ENCODE data around the gene P4HB. TPM values are rescaled to one million over a fixed set of nuclear protein-coding genes. Genes with fewer than 3 reads are reported as not detected.

P4HB gene
- total RNA-seq, 4 donors from 2014 or later = 548 to 1,124 (median 681) TPM

DNA sequence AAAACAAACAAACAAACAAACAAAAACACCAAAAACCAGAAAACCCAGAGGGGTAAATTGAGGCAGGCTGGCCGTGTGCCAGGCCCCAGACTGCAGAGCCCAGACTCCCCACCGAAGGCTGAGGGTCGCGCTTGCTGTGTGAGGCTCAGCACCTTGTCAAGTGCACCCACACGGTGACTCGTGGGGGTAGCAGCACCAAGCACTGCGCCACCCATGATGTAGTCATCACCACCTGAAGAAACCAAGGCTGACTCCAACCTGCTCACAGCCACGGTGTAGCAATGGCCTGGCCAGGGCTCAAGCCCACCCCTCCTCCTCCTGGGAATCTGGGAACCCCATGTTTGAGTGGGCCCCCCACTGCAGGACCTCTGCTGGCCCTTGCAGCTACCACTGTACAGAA lies 39.2 kb downstream of the P4HB start:
- H3K4me1 ChIP-seq = no peaks in the 10 kb centered on the region
- intact Hi-C loops (cut with DNase I) = no loop called here
- no peaks in the 10 kb centered on the region for H3K27me3 ChIP-seq
- no peaks in the 10 kb centered on the region for H3K9me3 ChIP-seq
- no peak for DNase-seq
- H3K27ac ChIP-seq = no peak overlapping the region
- peaks cover 0 to 13% of the 10 kb centered on the region in 2 donors for H3K36me3 ChIP-seq
- WGBS, 2 donors = 92 to 94% methylated on average over 2 to 7 of the region's 8 CpGs
- no peak for TF ChIP-seq POLR2A (IDR thresholded peaks at IDR 0.05)
- TF ChIP-seq, protein P1, sequence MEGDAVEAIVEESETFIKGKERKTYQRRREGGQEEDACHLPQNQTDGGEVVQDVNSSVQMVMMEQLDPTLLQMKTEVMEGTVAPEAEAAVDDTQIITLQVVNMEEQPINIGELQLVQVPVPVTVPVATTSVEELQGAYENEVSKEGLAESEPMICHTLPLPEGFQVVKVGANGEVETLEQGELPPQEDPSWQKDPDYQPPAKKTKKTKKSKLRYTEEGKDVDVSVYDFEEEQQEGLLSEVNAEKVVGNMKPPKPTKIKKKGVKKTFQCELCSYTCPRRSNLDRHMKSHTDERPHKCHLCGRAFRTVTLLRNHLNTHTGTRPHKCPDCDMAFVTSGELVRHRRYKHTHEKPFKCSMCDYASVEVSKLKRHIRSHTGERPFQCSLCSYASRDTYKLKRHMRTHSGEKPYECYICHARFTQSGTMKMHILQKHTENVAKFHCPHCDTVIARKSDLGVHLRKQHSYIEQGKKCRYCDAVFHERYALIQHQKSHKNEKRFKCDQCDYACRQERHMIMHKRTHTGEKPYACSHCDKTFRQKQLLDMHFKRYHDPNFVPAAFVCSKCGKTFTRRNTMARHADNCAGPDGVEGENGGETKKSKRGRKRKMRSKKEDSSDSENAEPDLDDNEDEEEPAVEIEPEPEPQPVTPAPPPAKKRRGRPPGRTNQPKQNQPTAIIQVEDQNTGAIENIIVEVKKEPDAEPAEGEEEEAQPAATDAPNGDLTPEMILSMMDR (IDR thresholded peaks at IDR 0.05) = no peak
- no peak overlapping the region for H3K4me3 ChIP-seq (replicated peaks in 1 of 3)

DNA sequence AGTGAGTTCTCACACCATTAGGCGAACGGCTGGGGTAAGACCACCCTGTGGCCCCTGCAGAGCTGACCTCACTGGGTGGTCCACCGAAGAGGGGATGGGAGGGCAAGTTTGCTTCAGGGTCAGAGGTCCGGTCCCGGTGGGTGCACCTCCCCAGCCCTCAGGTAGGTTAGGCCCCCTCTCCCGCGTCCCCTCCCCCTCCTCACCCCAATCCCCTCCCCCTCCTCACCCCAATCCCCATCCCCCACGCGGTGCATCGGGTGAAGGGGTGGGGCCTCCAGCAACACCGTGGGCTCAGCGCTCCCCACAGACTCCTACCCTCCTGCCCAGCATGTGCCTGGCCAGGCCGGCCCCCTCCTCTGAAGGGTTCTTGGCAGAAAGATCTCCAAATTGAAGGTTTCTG lies 40.6 kb downstream of the P4HB start:
- intact Hi-C loops (cut with DNase I) = no loop called here
- H3K36me3 ChIP-seq = peaks cover 0 to 13% of the 10 kb centered on the region in 2 donors
- H3K27ac ChIP-seq = no peak overlapping the region
- no peaks in the 10 kb centered on the region for H3K9me3 ChIP-seq
- 47% methylated on average over 5 of the region's 13 CpGs; no CpG with 5 or more reads in 1 of the 2 donors for WGBS, 2 donors
- H3K27me3 ChIP-seq = no peaks in the 10 kb centered on the region
- TF ChIP-seq, protein P1 (IDR thresholded peaks at IDR 0.05) = no peak
- no peak for TF ChIP-seq POLR2A (IDR thresholded peaks at IDR 0.05)
- no peak overlapping the region for H3K4me3 ChIP-seq (replicated peaks in 1 of 3)
- peaks cover 4 to 11% of the 10 kb centered on the region in 2 donors for H3K4me1 ChIP-seq
- no peak for DNase-seq

DNA sequence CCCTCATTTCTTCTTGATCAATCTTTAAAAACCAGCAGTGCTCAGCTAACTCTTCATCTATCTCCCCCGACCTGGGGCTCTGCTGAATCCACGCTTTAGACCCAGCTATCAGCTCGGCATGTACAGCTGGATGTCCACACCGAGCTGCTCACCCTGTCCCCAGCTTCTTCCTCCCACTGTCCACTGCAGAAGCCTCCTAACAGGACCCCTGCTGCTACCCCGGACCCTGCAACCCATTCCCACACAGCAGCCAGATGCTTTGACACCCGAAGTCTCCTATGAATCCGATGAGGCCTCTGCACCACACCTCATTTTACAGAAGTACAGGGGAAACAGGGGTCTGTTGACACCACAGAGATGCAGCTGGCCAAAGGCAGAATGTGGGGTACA lies 42.6 kb downstream of the P4HB start:
- peaks cover 0 to under 1% of the 10 kb centered on the region in 2 donors for H3K36me3 ChIP-seq
- no peak for TF ChIP-seq POLR2A (IDR thresholded peaks at IDR 0.05)
- TF ChIP-seq, protein P1 (IDR thresholded peaks at IDR 0.05) = no peak
- no peak for DNase-seq
- no peak overlapping the region for H3K4me3 ChIP-seq (replicated peaks in 1 of 3)
- H3K4me1 ChIP-seq = peaks cover 4 to 11% of the 10 kb centered on the region in 2 donors
- H3K27me3 ChIP-seq = no peaks in the 10 kb centered on the region
- intact Hi-C loops (cut with DNase I) = no loop called here
- WGBS, 2 donors = 48 to 65% methylated on average over 7 of the region's 7 CpGs
- H3K9me3 ChIP-seq = no peaks in the 10 kb centered on the region
- H3K27ac ChIP-seq = no peak overlapping the region

DNA sequence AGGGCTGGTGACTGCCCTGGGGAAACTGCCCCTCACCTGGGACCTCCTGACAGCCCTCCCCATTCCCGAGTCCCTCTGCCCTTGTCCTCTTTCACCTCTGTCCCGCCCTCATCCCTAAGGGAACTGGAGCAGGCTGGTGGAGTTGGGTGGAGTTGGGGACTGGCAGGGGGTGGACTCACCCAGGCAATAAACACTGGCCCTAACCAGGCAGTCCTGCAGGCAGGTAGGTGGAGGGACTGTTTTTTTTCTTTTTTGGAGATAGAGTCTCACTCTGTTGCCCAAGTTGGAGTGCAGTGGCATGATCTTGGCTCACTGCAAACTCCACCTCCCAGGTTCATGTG lies 44.7 kb downstream of the P4HB start:
- Histone ChIP-seq H3K4me3 (replicated peaks in 1 of 3) (no peak overlapping the region), H3K27me3 (no peaks in the 10 kb centered on the region), H3K36me3 (no peaks in the 10 kb centered on the region), H3K27ac (peak overlapping the region in 1 of 3 donors; percentile 11), H3K4me1 (peaks cover 4 to 11% of the 10 kb centered on the region in 2 donors), H3K9me3 (no peaks in the 10 kb centered on the region)
- DNase-seq = peak in 1 of 2 donors; percentile 15
- intact Hi-C loops (cut with DNase I) = no loop called here
- no peak for TF ChIP-seq POLR2A (IDR thresholded peaks at IDR 0.05)
- TF ChIP-seq, protein P1 (IDR thresholded peaks at IDR 0.05) = no peak
- WGBS, 2 donors = 38 to 75% methylated on average over 1 to 2 of the region's 2 CpGs

DNA sequence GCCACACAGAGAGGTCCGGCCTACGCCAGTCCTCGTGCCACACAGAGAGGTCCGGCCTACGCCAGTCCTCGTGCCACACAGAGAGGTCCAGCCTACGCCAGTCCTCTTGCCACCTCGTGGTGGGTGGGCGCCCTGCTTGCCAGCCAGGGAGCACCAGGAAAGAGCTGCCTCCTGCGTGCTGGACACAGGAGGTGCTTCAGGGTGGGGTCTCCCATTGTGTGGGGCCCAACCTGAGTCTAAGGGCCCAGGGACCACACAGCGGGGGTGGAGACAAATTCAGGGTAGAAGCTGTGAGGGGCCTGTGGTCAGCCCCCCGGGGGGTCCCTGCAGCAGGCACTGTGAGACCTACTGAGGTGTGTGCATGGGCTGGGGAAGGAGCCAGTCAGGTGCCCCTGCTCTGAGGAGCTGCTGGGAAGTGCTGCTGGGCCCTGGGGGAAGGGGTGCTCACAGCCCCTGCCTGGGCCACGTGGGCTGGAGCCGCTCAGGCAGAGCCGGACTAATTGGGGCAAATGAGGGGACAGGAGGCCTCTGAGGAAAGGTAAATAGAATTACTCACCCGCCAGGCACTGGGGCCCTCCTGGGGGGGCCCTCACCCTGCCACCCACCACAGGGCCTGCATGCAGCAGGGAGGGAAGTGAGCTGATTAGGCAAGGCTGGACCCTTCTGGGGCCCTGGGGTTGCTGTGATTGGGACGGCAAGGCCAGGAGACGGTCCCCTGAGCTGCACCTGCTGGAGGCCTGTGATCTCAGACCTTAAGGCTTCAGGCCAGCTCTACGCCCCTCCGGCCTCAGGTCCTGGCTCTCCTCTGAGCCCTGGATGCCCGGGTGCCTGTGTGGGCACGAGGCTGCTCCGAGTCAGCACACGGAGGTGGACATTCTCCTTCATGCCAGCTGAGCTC lies 45.3 kb downstream of the P4HB start:
- Histone ChIP-seq H3K4me3 (replicated peaks in 1 of 3) (no peak overlapping the region), H3K9me3 (no peaks in the 10 kb centered on the region), H3K36me3 (no peaks in the 10 kb centered on the region), H3K27ac (peak overlapping the region in 1 of 3 donors; percentile 11), H3K4me1 (peaks cover 4 to 11% of the 10 kb centered on the region in 2 donors), H3K27me3 (no peaks in the 10 kb centered on the region)
- intact Hi-C loops (cut with DNase I) = no loop called here
- DNase-seq = peak; percentile 22 to 33
- TF ChIP-seq POLR2A (IDR thresholded peaks at IDR 0.05) = no peak
- TF ChIP-seq, protein P1 (IDR thresholded peaks at IDR 0.05) = no peak
- WGBS, 2 donors = 13 to 69% methylated on average over 4 to 7 of the region's 24 CpGs
